Endothelial cell of umbilical vein (primary cell): ENCODE results near the gene CTNND1. TPM values are rescaled to one million over a fixed set of nuclear protein-coding genes. Genes with fewer than 3 reads are reported as not detected.
A peak's percentile ranks its signal among the peaks of the same experiment; 100 is the strongest.

Experiments
- BruUV-seq: library from RNA; stranded (reverse); fragments of 400-500 nt; replicated peaks from 2 replicates; lab custom pipeline; 2021; lab: Mats Ljungman, UMichigan
- CTCF ChIA-PET: fragments of 300-600, 350-600 bp; sonication (Branson Sonifier 250); formaldehyde crosslinking; loops from one replicate; lab custom pipeline; 2021; ENCODE audit warnings: antibody characterized with exemption, inconsistent platforms; lab: Charles Lee
- POLR2A ChIA-PET: fragments of 300-600, 350-600 bp; sonication (Branson Sonifier 250); formaldehyde crosslinking; loops from one replicate; lab custom pipeline; 2021; ENCODE audit warnings: antibody characterized with exemption, inconsistent platforms; lab: Charles Lee
- DNase-seq: peaks from one replicate; pipeline ENCODE4 v3.0.0-alpha.2; 2011; ENCODE audit warnings: low read depth, low spot score
- FAIRE-seq: peaks from 2 replicates; lab custom pipeline; 2011; peaks lifted over from hg19 to GRCh38; lab: Jason Lieb, UNC
- H2AFZ ChIP-seq: 2 replicates; pipeline ENCODE4 v1.6.0; 2012; ENCODE audit warnings: low read depth, low read length, control low read depth, inconsistent platforms
- H3K27ac ChIP-seq: 2 replicates; pipeline ENCODE4 v1.5.1; 2011; ENCODE audit warnings: low read depth, mild to moderate bottlenecking, control low read depth, low read length, moderate library complexity; ENCODE audit not compliant: insufficient read depth
- H3K27me3 ChIP-seq, 2 experiments: 2 replicates each; pipeline versions ENCODE4 v1.6.0 to v1.6.1; 2011; ENCODE audit warnings: low read length in 2 of 2, mixed read lengths in 1 of 2; ENCODE audit not compliant: control insufficient read depth in 2 of 2, insufficient read depth in 2 of 2
- H3K36me3 ChIP-seq, 2 experiments: 2 replicates in 1 of 2; 3 replicates in 1 of 2; pipeline ENCODE4 v1.5.1; 2011; ENCODE audit warnings: low read length in 2 of 2, mild to moderate bottlenecking in 1 of 2, moderate library complexity in 1 of 2; ENCODE audit not compliant: control insufficient read depth in 2 of 2, insufficient read depth in 2 of 2; ENCODE audit errors: extremely low read depth in 1 of 2
- H3K4me1 ChIP-seq: 3 replicates; pipeline ENCODE4 v1.5.1; 2011; ENCODE audit warnings: mild to moderate bottlenecking, low read length; ENCODE audit not compliant: control insufficient read depth, insufficient read depth; ENCODE audit errors: extremely low read depth
- H3K4me2 ChIP-seq: 2 replicates; pipeline ENCODE4 v1.6.1; 2011; ENCODE audit warnings: low read length, control low read depth, mixed read lengths; ENCODE audit not compliant: insufficient read depth
- H3K4me3 ChIP-seq, 3 experiments: fragments of 200-600 bp in 1 of 3; sonication (generic), shearing (Covaris generic) in 1 of 3; replicated peaks in 1 of 3; 2 replicates each; pipeline ENCODE4 v1.5.1; 2011 to 2016; ENCODE audit warnings: control low read depth in 3 of 3, low read length in 3 of 3, mild to moderate bottlenecking in 2 of 3, inconsistent platforms in 1 of 3, low read depth in 1 of 3, moderate library complexity in 1 of 3; ENCODE audit not compliant: insufficient read depth in 1 of 3
- H3K79me2 ChIP-seq: 2 replicates; pipeline ENCODE4 v1.6.0; 2012; ENCODE audit warnings: low read length, inconsistent platforms; ENCODE audit not compliant: control insufficient read depth, insufficient read depth
- H3K9ac ChIP-seq: replicated peaks from 2 replicates; pipeline ENCODE3; 2011; ENCODE audit warnings: low read length, control low read depth; ENCODE audit not compliant: insufficient read depth; ENCODE audit errors: extremely low read depth
- H3K9me1 ChIP-seq: replicated peaks from 3 replicates; pipeline ENCODE4 v1.6.0; 2011; ENCODE audit warnings: mild to moderate bottlenecking, low read length; ENCODE audit not compliant: control insufficient read depth, insufficient read depth; ENCODE audit errors: extremely low read depth
- H3K9me3 ChIP-seq: replicated peaks from 2 replicates; pipeline ENCODE4 v1.5.1; 2012; ENCODE audit warnings: low read length, inconsistent platforms; ENCODE audit not compliant: control insufficient read depth, insufficient read depth
- H4K20me1 ChIP-seq: replicated peaks from 2 replicates; pipeline ENCODE3; 2011; ENCODE audit warnings: mild to moderate bottlenecking, low read length; ENCODE audit not compliant: control insufficient read depth, insufficient read depth; ENCODE audit errors: extremely low read depth
- CTCF ChIP-seq, 2 donors: IDR thresholded peaks; 1 replicate in 1 of 2; 2 replicates in 1 of 2; pipeline ENCODE4 v1.5.1; 2011; ENCODE audit warnings: low read length in 2 of 2, mild to moderate bottlenecking in 2 of 2, moderate library complexity in 2 of 2, control low read depth in 1 of 2, inconsistent platforms in 1 of 2, low read depth in 1 of 2; ENCODE audit not compliant: insufficient read depth in 1 of 2; ENCODE audit errors: extremely low read depth in 1 of 2
- MAX ChIP-seq: IDR thresholded peaks from 2 replicates; pipeline ENCODE4 v1.6.1; 2011; ENCODE audit not compliant: insufficient read depth, insufficient read length
- MYC ChIP-seq: IDR thresholded peaks from one replicate; pipeline ENCODE4 v1.6.1; 2011; ENCODE audit warnings: mild to moderate bottlenecking, low read depth, low read length
- POLR2A ChIP-seq: IDR thresholded peaks from 2 replicates; pipeline ENCODE4 v1.6.1; 2012; ENCODE audit warnings: low read depth, mild to moderate bottlenecking, control low read depth, low read length
- POLR2AphosphoS5 ChIP-seq: IDR thresholded peaks from 2 replicates; pipeline ENCODE4 v1.6.1; 2012; ENCODE audit warnings: low read depth, mild to moderate bottlenecking, control low read depth, low read length, moderate library complexity; ENCODE audit not compliant: insufficient read depth
- dilution Hi-C: fragments of 300-500 bp; cut with MboI; formaldehyde crosslinking; loops from one replicate; pipeline ENCODE4 v1.15.0; 2019; ENCODE audit warnings: low sequenced_read_pairs; ENCODE audit not compliant: extremely low pct_ligation_motif_present
- intact Hi-C: fragments of 100-400 bp; cut with micrococcal nuclease; formaldehyde crosslinking; loops from one replicate; pipeline ENCODE4 v1.10.0; 2022
- polyA plus RNA-seq, 4 experiments: library from polyadenylated mRNA; depleted of rRNA in 3 of 4; stranded (reverse) in 3 of 4; unstranded in 1 of 4; fragments of >200 nt; gene quantifications; 2 replicates each; pipeline versions ENCODE4 v1.2.1 to v1.2.3, GENCODE V29; 2011 to 2012; ENCODE audit warnings: missing spikeins in 1 of 4
- total RNA-seq: library from RNA; stranded (reverse); gene quantifications from 2 replicates; pipeline ENCODE4 v1.2.3, GENCODE V29; 2021

The CTNND1 gene
- total and polyA plus RNA-seq, 2 donors (not counting 3 experiments of a cell fraction or from before 2014, with no cell fraction given) = 152 to 268 TPM

DNA sequence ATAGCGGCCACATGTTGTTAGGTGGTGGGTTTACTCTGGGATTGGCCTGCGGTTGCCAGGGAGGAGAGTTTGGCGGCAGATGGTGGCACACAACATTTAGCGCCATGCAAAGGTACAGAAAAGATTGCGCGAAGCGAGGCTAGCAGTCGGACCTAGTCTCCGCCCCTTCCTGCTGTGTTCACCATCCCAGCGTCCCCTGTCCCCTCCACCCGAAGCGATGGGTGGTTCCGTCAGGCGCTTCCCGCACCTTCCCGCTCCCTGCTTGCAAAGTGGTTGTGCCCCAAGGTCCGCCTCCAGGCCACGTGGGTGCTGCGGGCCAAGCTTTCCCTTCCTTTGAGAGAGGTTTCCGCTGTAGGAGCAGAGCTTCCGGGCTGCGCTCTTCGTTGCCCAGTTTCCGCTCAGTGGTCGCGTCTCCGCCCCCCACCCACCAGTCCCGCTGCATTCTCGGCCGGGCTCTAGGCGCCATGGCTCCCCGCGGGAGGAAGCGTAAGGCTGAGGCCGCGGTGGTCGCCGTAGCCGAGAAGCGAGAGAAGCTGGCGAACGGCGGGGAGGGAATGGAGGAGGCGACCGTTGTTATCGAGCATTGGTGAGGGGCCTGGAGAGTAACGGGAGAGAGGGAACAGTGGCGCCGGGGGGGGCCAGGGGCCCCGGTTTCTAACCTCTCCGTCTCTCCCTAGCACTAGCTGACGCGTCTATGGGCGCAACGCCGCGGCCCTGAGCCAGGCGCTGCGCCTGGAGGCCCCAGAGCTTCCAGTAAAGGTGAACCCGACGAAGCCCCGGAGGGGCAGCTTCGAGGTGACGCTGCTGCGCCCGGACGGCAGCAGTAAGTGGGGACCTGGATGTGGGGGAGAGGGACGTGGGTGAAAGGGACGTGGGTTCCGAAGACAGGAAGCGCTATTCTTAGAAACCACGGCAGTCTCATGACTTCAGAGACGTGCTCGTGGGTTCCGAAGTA is 20.2 kb upstream of the CTNND1 start, which contains the start of gene SELENOH:
SELENOH (plus strand) TSS at position 360 of the 955 bp plus-strand sequence; CDS start at position 465, 105 bp downstream.
- Histone ChIP-seq H4K20me1 (no peaks in the 10 kb centered on the region), H3K9me1 (no peaks in the 10 kb centered on the region), H3K4me2 (peak within 1 kb of the TSS; percentile 95), H2AFZ (peak within 1 kb of the TSS; percentile 50), H3K36me3 (peaks cover 0 to 21% of the 10 kb centered on the region in 2 experiments), H3K79me2 (peaks cover 12% of the 10 kb centered on the region), H3K9ac (peak within 1 kb of the TSS; percentile 76), H3K4me3 (peak within 1 kb of the TSS; percentile 55 to 94 (median 75)), H3K4me1 (peaks cover 11% of the 10 kb centered on the region), H3K27me3 (no peaks in the 10 kb centered on the region), H3K9me3 (no peaks in the 10 kb centered on the region), H3K27ac (peak within 1 kb of the TSS; percentile 71)
- intact Hi-C loops (loop anchor here (1.0 to 2.0 kb wide), 5 partner anchors 21 to 74 kb away; partner anchors contain the start of genes MED19 and TMX2), dilution Hi-C loops (no loop called here)
- DNase-seq (peak; percentile 98), FAIRE-seq (peak; percentile 99)
- TF ChIP-seq CTCF (IDR thresholded peaks at IDR 0.05; ENCODE audit: extremely low read depth in 1 of 2, insufficient read depth in 1 of 2, low read depth in 1 of 2, low read length in 2 of 2) (no peak), POLR2AphosphoS5 (peak; percentile 98), MAX (peak; percentile 97), POLR2A (peak; percentile 95), MYC (peak; percentile 82)
- POLR2A ChIA-PET = interaction anchor here (0.7 to 1.6 kb wide), 8 partner anchors 9 to 59 kb away, joined by 3 to 5 read pairs (median 4); partner anchors contain the start of genes BTBD18, MED19 and TMX2
- BruUV-seq = no TSS peak
- CTCF ChIA-PET = interaction anchor here (1.0 to 3.5 kb wide), 6 partner anchors 10 to 97 kb away, joined by 3 to 45 read pairs (median 4); partner anchors contain the start of genes BTBD18 and MED19
